Activated CD4-positive, CD25-positive, alpha-beta regulatory T cell treated with anti-CD3 and anti-CD28 coated beads, Interleukin-2, amount 50 U/mL, for 72 hours (primary cell): Measurements from ENCODE around the gene PCDH9.

Experiments
- DNase-seq: peaks from one replicate; pipeline ENCODE4 v3.0.0; 2021

PCDH9 gene

GRCh38 chr13:67158903-67159302, 71.2 kb downstream of the PCDH9 start:
- DNase-seq, result no peak

- no peak for DNase-seq
Measured at GRCh38 chr13:67156723-67157060, 73.4 kb downstream of the PCDH9 start.

- DNase-seq, result no peak
Measured at GRCh38 chr13:67155898-67156722, 74.0 kb downstream of the PCDH9 start.

GRCh38 chr13:67152085-67152484, 78.1 kb downstream of the PCDH9 start:
- DNase-seq, result no peak

GRCh38 chr13:67151652-67152051, 78.5 kb downstream of the PCDH9 start:
- no peak for DNase-seq

GRCh38 chr13:67150608-67151007, 79.5 kb downstream of the PCDH9 start:
- DNase-seq, result no peak

- no peak for DNase-seq
Measured at GRCh38 chr13:67148161-67148571, 82.0 kb downstream of the PCDH9 start.

- no peak for DNase-seq
Measured at GRCh38 chr13:67147342-67148133, 82.6 kb downstream of the PCDH9 start.

- no peak for DNase-seq
Measured at GRCh38 chr13:67146523-67147130, 83.5 kb downstream of the PCDH9 start.

- DNase-seq, result no peak
Measured at GRCh38 chr13:67145950-67146349, 84.2 kb downstream of the PCDH9 start.

- DNase-seq, result no peak
Measured at GRCh38 chr13:67143544-67144115, 86.5 kb downstream of the PCDH9 start.

- no peak for DNase-seq
Measured at GRCh38 chr13:67140006-67140405, 90.1 kb downstream of the PCDH9 start.

GRCh38 chr13:67139551-67139950, 90.6 kb downstream of the PCDH9 start:
- no peak for DNase-seq

GRCh38 chr13:67138970-67139369, 91.2 kb downstream of the PCDH9 start:
- no peak for DNase-seq

- DNase-seq, result no peak
Measured at GRCh38 chr13:67137044-67137735, 92.9 kb downstream of the PCDH9 start.

GRCh38 chr13:67136157-67136556, 94.0 kb downstream of the PCDH9 start:
- DNase-seq, result no peak

- DNase-seq, result no peak
Measured at GRCh38 chr13:67135356-67135755, 94.8 kb downstream of the PCDH9 start.

GRCh38 chr13:67134417-67135129, 95.6 kb downstream of the PCDH9 start:
- no peak for DNase-seq

- DNase-seq, result no peak
Measured at GRCh38 chr13:67133476-67133875, 96.7 kb downstream of the PCDH9 start.

- DNase-seq, result no peak
Measured at GRCh38 chr13:67131393-67131792, 98.7 kb downstream of the PCDH9 start.

- DNase-seq, result no peak
Measured at GRCh38 chr13:67130444-67130843, 99.7 kb downstream of the PCDH9 start.

- DNase-seq, result no peak
Measured at GRCh38 chr13:67128136-67128535, 102.0 kb downstream of the PCDH9 start.
